GM12872 (cell line): ENCODE measurements around the gene KCNMB2.

ENCODE experiments used
- CTCF ChIP-seq: IDR thresholded peaks from 3 replicates; pipeline ENCODE4 v1.5.1; 2011; ENCODE audit warnings: low read depth, mild to moderate bottlenecking, low read length, moderate library complexity; ENCODE audit not compliant: insufficient read depth

The KCNMB2 gene

GRCh38 chr3:178875836-178876235, 339.6 kb downstream of the KCNMB2 start:
- no peak for TF ChIP-seq CTCF

GRCh38 chr3:178880274-178880673, 344.0 kb downstream of the KCNMB2 start:
- TF ChIP-seq CTCF, result no peak
